Stimulated activated CD4-positive, alpha-beta T cell treated with anti-CD3 and anti-CD28 coated beads, Interleukin-2, amount 100 ng/mL, for 24 hours (primary cell): Measurements from ENCODE around the gene CDH4.

ENCODE experiments used
- DNase-seq, 2 donors: peaks; one replicate each; pipeline ENCODE4 v3.0.0-alpha.2; 2020

CDH4 gene

GRCh38 chr20:61594198-61594597 is 342.1 kb downstream of the CDH4 start:
- DNase-seq: no peak

GRCh38 chr20:61595216-61595615 is 343.2 kb downstream of the CDH4 start:
- no peak for DNase-seq

GRCh38 chr20:61596687-61597330 is 344.7 kb downstream of the CDH4 start:
- no peak for DNase-seq

GRCh38 chr20:61597996-61598395 is 345.9 kb downstream of the CDH4 start:
- no peak for DNase-seq

GRCh38 chr20:61598586-61598985 is 346.5 kb downstream of the CDH4 start:
- no peak for DNase-seq

GRCh38 chr20:61599061-61599531 is 347.0 kb downstream of the CDH4 start:
- DNase-seq: no peak

GRCh38 chr20:61599541-61599992 is 347.5 kb downstream of the CDH4 start:
- DNase-seq: no peak

GRCh38 chr20:61600016-61600415 is 348.0 kb downstream of the CDH4 start:
- no peak for DNase-seq

GRCh38 chr20:61601361-61601760 is 349.3 kb downstream of the CDH4 start:
- no peak for DNase-seq

GRCh38 chr20:61601853-61602252 is 349.8 kb downstream of the CDH4 start:
- no peak for DNase-seq

- no peak for DNase-seq
Measured at GRCh38 chr20:61603715-61604114, 351.7 kb downstream of the CDH4 start.

GRCh38 chr20:61604549-61604948 is 352.5 kb downstream of the CDH4 start:
- DNase-seq: no peak

GRCh38 chr20:61605283-61605682 is 353.2 kb downstream of the CDH4 start:
- DNase-seq: no peak

- DNase-seq: no peak
Measured at GRCh38 chr20:61605862-61606557, 353.9 kb downstream of the CDH4 start.

GRCh38 chr20:61608275-61609085 is 356.4 kb downstream of the CDH4 start:
- peak in 1 of 2 donors; percentile 3 for DNase-seq

- no peak for DNase-seq
Measured at GRCh38 chr20:61609461-61609860, 357.4 kb downstream of the CDH4 start.

- no peak for DNase-seq
Measured at GRCh38 chr20:61611401-61612180, 359.5 kb downstream of the CDH4 start.

- no peak for DNase-seq
Measured at GRCh38 chr20:61613917-61614705, 362.1 kb downstream of the CDH4 start.

GRCh38 chr20:61614706-61615100 is 362.6 kb downstream of the CDH4 start:
- DNase-seq: no peak

- no peak for DNase-seq
Measured at GRCh38 chr20:61615806-61616205, 363.7 kb downstream of the CDH4 start.

GRCh38 chr20:61619751-61620150 is 367.7 kb downstream of the CDH4 start:
- no peak for DNase-seq

- no peak for DNase-seq
Measured at GRCh38 chr20:61620174-61620573, 368.1 kb downstream of the CDH4 start.
